A549 (cell line): Measurements from ENCODE around the gene GABRR2. TPM values are rescaled to one million over a fixed set of nuclear protein-coding genes. Genes with fewer than 3 reads are reported as not detected.

Source experiments
- ATAC-seq, 2 experiments: fragments of 200-7000 bp in 1 of 2; fragments of >200 bp in 1 of 2; cut with Nextera tagmentation in 1 of 2; cut with Tn5 transposase in 1 of 2; 3 replicates each; pipeline versions ENCODE4 v1.8.0 to v1.9.1; 2018 to 2020; ENCODE audit warnings: mild to moderate bottlenecking in 1 of 2, moderate library complexity in 1 of 2
- CTCF ChIA-PET: fragments of 300-600 bp; sonication (Branson Sonifier 250); formaldehyde crosslinking; extraction: SDS; loops from one replicate; lab custom pipeline; 2021; ENCODE audit warnings: antibody characterized with exemption, inconsistent platforms; lab: Yijun Ruan, JAX
- POLR2A ChIA-PET: fragments of 350-600 bp; formaldehyde crosslinking; extraction: SDS; loops from one replicate; lab custom pipeline; 2021; ENCODE audit warnings: antibody characterized with exemption, inconsistent platforms; lab: Yijun Ruan, JAX
- DNase-seq, 2 experiments: peaks; one replicate each; pipeline versions ENCODE4 v3.0.0 to v3.0.0-alpha.2; 2011 to 2016; ENCODE audit warnings: low read depth in 1 of 2, low spot score in 1 of 2
- FAIRE-seq: peaks from 2 replicates; lab custom pipeline; 2011; peaks lifted over from hg19 to GRCh38; lab: Jason Lieb, UNC
- H3K27ac ChIP-seq, 2 experiments: fragments of >200 bp; sonication (Bioruptor Twin); formaldehyde crosslinking; 3 replicates each; pipeline ENCODE4 v1.5.1; 2016 to 2017
- H3K4me1 ChIP-seq: fragments of >200 bp; sonication (Bioruptor Twin); formaldehyde crosslinking; 3 replicates; pipeline ENCODE4 v1.6.1; 2016
- H3K4me2 ChIP-seq: fragments of >200 bp; sonication (Bioruptor Twin); formaldehyde crosslinking; 3 replicates; pipeline ENCODE4 v1.6.1; 2016
- H3K4me3 ChIP-seq: fragments of >200 bp; sonication (Bioruptor Twin); formaldehyde crosslinking; 3 replicates; pipeline ENCODE4 v1.5.1; 2016
- H3K9me3 ChIP-seq: fragments of >200 bp; sonication (Bioruptor Twin); formaldehyde crosslinking; 3 replicates; pipeline ENCODE4 v1.6.1; 2016
- CBX8 ChIP-seq: fragments of 200-600 bp; sonication (generic); IDR thresholded peaks from 2 replicates; pipeline ENCODE4 v1.6.1; 2016
- CEBPB ChIP-seq, 2 experiments: fragments of >200 bp in 1 of 2; sonication (Bioruptor Twin) in 1 of 2; formaldehyde crosslinking in 1 of 2; IDR thresholded peaks; 2 replicates each; pipeline ENCODE4 v1.6.1; 2012 to 2016
- EHF ChIP-seq: fragments of 250-450 bp; sonication (Bioruptor Pico); IDR thresholded peaks from 2 replicates; pipeline ENCODE4 v1.5.0; 2020; ENCODE audit warnings: mild to moderate bottlenecking
- ESRRA ChIP-seq: fragments of 150-350 bp; IDR thresholded peaks from 2 replicates; pipeline ENCODE4 v1.6.1; 2014; ENCODE audit warnings: mild to moderate bottlenecking, low read length, borderline replicate concordance
- GATA3 ChIP-seq: IDR thresholded peaks from 2 replicates; pipeline ENCODE4 v1.6.1; 2012; ENCODE audit warnings: borderline replicate concordance
- HEYL ChIP-seq: fragments of 250-450 bp; sonication (Bioruptor Pico); IDR thresholded peaks from 2 replicates; pipeline ENCODE4 v1.8.0; 2021; ENCODE audit warnings: mild to moderate bottlenecking, moderate library complexity
- HOXB13 ChIP-seq: fragments of 250-450 bp; sonication (Bioruptor Pico); IDR thresholded peaks from 2 replicates; pipeline ENCODE4 v1.5.0; 2020; ENCODE audit warnings: low read depth, mild to moderate bottlenecking, moderate library complexity
- MAFK ChIP-seq: fragments of 450-650 bp; IDR thresholded peaks from 2 replicates; pipeline ENCODE4 v1.6.1; 2014; ENCODE audit not compliant: partially characterized antibody
- NFE2L2 ChIP-seq: fragments of 150-350 bp; conservative IDR thresholded peaks from 2 replicates; pipeline ENCODE4 v1.6.1; 2014; ENCODE audit warnings: low read length
- NPAS2 ChIP-seq: fragments of 250-450 bp; sonication (Bioruptor Pico); IDR thresholded peaks from 2 replicates; pipeline ENCODE4 v1.8.0; 2022; ENCODE audit warnings: mild to moderate bottlenecking, moderate library complexity, borderline replicate concordance
- RCOR1 ChIP-seq: fragments of 150-350 bp; IDR thresholded peaks from 2 replicates; pipeline ENCODE4 v1.6.1; 2014; ENCODE audit warnings: antibody characterized with exemption, low read length, low read depth
- ZC3H11A ChIP-seq: fragments of 450-650 bp; IDR thresholded peaks from 2 replicates; pipeline ENCODE4 v1.6.1; 2014; ENCODE audit warnings: antibody characterized with exemption, mild to moderate bottlenecking
- WGBS: methylation state at CpG from one replicate; pipeline ENCODE4 v1.1.6; 2017; ENCODE audit errors: missing lambda C conversion rate; 5-methylcytosine and 5-hydroxymethylcytosine counted together
- polyA plus RNA-seq, 4 experiments: library from polyadenylated mRNA; depleted of rRNA in 3 of 4; stranded (reverse); fragments of >200 nt; fragmentation: RNase III in 1 of 4; extraction: RNeasy Plus Mini Kit Qiagen cat#74134 plus additional on column Dnase treatment in 1 of 4; gene quantifications; 2 replicates in 3 of 4; 3 replicates in 1 of 4; pipeline ENCODE4 v1.2.3, GENCODE V29; 2011 to 2017
- TF ChIP-seq, protein P1 (sequence below): IDR thresholded peaks from 2 replicates; pipeline ENCODE4 v1.6.1; 2012
- TF ChIP-seq, protein P2 (sequence below): fragments of >200 bp; sonication (Bioruptor Twin); formaldehyde crosslinking; IDR thresholded peaks from 3 replicates; pipeline ENCODE4 v1.5.1; 2016
- TF ChIP-seq, protein P3 (sequence below): fragments of 450-650 bp; IDR thresholded peaks from 2 replicates; pipeline ENCODE4 v1.6.1; 2014; ENCODE audit warnings: antibody characterized with exemption
- TF ChIP-seq, protein P4 (sequence below): fragments of 150-350 bp; IDR thresholded peaks from 2 replicates; pipeline ENCODE4 v1.6.1; 2014; ENCODE audit warnings: low read depth, mild to moderate bottlenecking, low read length
- TF ChIP-seq, protein P5 (sequence below): fragments of 250-450 bp; sonication (Bioruptor Pico); IDR thresholded peaks from 2 replicates; pipeline ENCODE4 v1.5.0; 2020; ENCODE audit warnings: low read depth, mild to moderate bottlenecking, moderate library complexity

Gene GABRR2
- polyA plus RNA-seq, 2 of the 4 experiments (the other 2 are of a cell fraction), result 0.08 to 0.09 TPM

DNA sequence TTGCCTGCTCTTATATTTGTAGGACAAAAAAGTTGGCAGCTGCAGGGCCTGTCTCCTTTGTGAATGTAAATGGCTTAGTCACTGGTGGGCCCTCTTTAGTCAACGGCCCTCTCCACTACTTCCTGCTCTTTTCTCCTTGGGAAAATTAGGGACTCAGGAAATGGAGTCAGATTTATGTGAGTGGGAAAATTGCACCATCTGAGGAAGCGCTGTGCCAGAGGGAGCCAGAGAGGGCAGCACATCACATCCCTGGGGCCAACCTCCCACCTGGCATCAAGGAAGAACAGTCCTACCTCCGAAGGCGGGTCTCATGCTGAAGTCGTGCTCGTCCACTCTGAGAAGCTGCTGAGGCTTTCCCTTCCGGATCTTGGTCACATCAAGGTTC, 15.6 kb downstream of the GABRR2 start:
- POLR2A ChIA-PET, result no interaction called here
- 85% methylated on average over 7 of the region's 7 CpGs for WGBS
- ATAC-seq, result peak in 1 of 2 experiments; percentile 59; a peak in 3 of 6 replicates
- CTCF ChIA-PET, result interaction anchor here (0.6 to 3.1 kb wide), 3 partner anchors 8 to 74 kb away, joined by 3 to 13 read pairs (median 13); no protein-coding TSS in a partner anchor
- H3K9me3 ChIP-seq, result no peaks in the 10 kb centered on the region
- no peak for FAIRE-seq
- TF ChIP-seq MAFK (no peak), GATA3 (no peak), HEYL (CRISPR knock-in tag) (no peak), NFE2L2 (no peak), EHF (CRISPR knock-in tag) (no peak), ZC3H11A (no peak), CBX8 (no peak), NPAS2 (no peak), RCOR1 (no peak), ESRRA (no peak)
- TF ChIP-seq, protein P1, sequence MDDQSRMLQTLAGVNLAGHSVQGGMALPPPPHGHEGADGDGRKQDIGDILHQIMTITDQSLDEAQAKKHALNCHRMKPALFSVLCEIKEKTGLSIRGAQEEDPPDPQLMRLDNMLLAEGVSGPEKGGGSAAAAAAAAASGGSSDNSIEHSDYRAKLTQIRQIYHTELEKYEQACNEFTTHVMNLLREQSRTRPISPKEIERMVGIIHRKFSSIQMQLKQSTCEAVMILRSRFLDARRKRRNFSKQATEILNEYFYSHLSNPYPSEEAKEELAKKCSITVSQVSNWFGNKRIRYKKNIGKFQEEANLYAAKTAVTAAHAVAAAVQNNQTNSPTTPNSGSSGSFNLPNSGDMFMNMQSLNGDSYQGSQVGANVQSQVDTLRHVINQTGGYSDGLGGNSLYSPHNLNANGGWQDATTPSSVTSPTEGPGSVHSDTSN, result no peak
- TF ChIP-seq, protein P2, sequence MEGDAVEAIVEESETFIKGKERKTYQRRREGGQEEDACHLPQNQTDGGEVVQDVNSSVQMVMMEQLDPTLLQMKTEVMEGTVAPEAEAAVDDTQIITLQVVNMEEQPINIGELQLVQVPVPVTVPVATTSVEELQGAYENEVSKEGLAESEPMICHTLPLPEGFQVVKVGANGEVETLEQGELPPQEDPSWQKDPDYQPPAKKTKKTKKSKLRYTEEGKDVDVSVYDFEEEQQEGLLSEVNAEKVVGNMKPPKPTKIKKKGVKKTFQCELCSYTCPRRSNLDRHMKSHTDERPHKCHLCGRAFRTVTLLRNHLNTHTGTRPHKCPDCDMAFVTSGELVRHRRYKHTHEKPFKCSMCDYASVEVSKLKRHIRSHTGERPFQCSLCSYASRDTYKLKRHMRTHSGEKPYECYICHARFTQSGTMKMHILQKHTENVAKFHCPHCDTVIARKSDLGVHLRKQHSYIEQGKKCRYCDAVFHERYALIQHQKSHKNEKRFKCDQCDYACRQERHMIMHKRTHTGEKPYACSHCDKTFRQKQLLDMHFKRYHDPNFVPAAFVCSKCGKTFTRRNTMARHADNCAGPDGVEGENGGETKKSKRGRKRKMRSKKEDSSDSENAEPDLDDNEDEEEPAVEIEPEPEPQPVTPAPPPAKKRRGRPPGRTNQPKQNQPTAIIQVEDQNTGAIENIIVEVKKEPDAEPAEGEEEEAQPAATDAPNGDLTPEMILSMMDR, result no peak
- TF ChIP-seq, protein P3, sequence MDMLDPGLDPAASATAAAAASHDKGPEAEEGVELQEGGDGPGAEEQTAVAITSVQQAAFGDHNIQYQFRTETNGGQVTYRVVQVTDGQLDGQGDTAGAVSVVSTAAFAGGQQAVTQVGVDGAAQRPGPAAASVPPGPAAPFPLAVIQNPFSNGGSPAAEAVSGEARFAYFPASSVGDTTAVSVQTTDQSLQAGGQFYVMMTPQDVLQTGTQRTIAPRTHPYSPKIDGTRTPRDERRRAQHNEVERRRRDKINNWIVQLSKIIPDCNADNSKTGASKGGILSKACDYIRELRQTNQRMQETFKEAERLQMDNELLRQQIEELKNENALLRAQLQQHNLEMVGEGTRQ, result no peak
- TF ChIP-seq, protein P4, sequence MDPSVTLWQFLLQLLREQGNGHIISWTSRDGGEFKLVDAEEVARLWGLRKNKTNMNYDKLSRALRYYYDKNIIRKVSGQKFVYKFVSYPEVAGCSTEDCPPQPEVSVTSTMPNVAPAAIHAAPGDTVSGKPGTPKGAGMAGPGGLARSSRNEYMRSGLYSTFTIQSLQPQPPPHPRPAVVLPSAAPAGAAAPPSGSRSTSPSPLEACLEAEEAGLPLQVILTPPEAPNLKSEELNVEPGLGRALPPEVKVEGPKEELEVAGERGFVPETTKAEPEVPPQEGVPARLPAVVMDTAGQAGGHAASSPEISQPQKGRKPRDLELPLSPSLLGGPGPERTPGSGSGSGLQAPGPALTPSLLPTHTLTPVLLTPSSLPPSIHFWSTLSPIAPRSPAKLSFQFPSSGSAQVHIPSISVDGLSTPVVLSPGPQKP, result no peak
- TF ChIP-seq, protein P5, sequence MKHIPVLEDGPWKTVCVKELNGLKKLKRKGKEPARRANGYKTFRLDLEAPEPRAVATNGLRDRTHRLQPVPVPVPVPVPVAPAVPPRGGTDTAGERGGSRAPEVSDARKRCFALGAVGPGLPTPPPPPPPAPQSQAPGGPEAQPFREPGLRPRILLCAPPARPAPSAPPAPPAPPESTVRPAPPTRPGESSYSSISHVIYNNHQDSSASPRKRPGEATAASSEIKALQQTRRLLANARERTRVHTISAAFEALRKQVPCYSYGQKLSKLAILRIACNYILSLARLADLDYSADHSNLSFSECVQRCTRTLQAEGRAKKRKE (CRISPR knock-in tag), result no peak
- TF ChIP-seq, all 56 proteins: peak for 0
- Histone ChIP-seq H3K4me2 (no peak overlapping the region), H3K4me3 (no peak overlapping the region), H3K27ac (peak overlapping the region in 1 of 2 experiments; percentile 71; a peak in 2 of 6 replicates), H3K4me1 (peaks cover 12% of the 10 kb centered on the region)
- peak in 1 of 2 experiments; percentile 32 for DNase-seq

DNA sequence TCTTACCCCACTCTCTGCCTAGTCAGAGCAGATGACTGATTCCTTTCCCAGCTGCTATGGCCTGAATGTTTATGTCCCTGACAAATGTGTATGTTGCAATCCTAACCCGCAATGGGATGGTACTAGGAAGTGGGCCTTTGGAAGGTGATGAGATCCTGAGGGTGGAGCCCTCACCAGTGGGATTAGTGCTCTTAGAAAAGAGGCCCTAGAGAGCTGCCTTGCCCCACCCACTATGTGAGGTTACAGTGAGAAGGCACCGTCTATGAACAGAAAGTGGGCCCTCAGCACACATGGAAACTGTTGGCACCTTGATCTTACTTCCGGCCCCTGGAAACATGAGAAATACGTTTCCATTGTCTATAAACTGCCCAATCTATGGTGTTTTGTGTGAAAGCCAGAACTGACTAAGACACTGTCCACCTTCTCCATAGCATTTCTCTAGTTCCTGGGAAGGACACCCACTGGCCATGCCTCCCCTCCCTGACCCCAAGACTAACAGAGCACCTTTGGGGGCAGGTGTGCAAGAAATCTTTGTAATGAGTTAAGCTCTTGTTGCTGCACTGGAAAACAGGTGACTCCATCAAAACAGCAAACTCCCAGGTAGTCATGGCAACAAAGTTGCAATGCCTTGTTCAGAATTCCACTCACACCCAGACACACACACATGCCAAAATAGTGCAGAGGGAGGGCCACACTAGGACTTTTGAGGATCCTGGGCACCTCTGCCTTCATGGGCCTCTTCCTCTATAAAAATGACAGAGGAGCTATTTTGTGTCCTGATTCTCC, 16.2 kb downstream of the GABRR2 start:
- DNase-seq, result peak in 1 of 2 experiments; percentile 18
- H3K4me3 ChIP-seq, result no peak overlapping the region
- WGBS, result 70% methylated on average over 4 of the region's 4 CpGs
- CTCF ChIA-PET, result interaction anchor here (0.6 to 3.1 kb wide), 4 partner anchors 9 to 316 kb away, joined by 3 to 13 read pairs (median 8); no protein-coding TSS in a partner anchor
- peaks cover 12% of the 10 kb centered on the region for H3K4me1 ChIP-seq
- H3K27ac ChIP-seq, result peak overlapping the region; percentile 16 to 71; a peak in 3 of 6 replicates
- TF ChIP-seq CEBPB (IDR thresholded peaks at IDR 0.05), result peak in 1 of 2 experiments; percentile 38; a peak in 1 of 4 replicates
- TF ChIP-seq HOXB13 (CRISPR knock-in tag), result no peak
- TF ChIP-seq, all 56 proteins: peak for 1
- H3K9me3 ChIP-seq, result no peaks in the 10 kb centered on the region
- 0 out of 6 replicates have a peak, but pooled peaks have one; percentile 38 to 45 for ATAC-seq
- POLR2A ChIA-PET, result interaction anchor here (1.2 kb wide), 1 partner anchor 339 kb away, joined by 3 read pairs; the partner anchor contains the start of gene LYRM2
- FAIRE-seq, result no peak
- peak overlapping the region; percentile 31 for H3K4me2 ChIP-seq
